GDM1 (cell line): ENCODE results near the gene TBX22.
"Not testable (repeated sequence)": the region's sequence is repeated elsewhere in the genome, so short reads cannot be mapped to it uniquely, and the experiment has no call there.

Source experiments
- DNase-seq: peaks from one replicate; lab custom pipeline; 2025; lab: John Stamatoyannopoulos, UW

The TBX22 gene, protein sequence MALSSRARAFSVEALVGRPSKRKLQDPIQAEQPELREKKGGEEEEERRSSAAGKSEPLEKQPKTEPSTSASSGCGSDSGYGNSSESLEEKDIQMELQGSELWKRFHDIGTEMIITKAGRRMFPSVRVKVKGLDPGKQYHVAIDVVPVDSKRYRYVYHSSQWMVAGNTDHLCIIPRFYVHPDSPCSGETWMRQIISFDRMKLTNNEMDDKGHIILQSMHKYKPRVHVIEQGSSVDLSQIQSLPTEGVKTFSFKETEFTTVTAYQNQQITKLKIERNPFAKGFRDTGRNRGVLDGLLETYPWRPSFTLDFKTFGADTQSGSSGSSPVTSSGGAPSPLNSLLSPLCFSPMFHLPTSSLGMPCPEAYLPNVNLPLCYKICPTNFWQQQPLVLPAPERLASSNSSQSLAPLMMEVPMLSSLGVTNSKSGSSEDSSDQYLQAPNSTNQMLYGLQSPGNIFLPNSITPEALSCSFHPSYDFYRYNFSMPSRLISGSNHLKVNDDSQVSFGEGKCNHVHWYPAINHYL

DNA sequence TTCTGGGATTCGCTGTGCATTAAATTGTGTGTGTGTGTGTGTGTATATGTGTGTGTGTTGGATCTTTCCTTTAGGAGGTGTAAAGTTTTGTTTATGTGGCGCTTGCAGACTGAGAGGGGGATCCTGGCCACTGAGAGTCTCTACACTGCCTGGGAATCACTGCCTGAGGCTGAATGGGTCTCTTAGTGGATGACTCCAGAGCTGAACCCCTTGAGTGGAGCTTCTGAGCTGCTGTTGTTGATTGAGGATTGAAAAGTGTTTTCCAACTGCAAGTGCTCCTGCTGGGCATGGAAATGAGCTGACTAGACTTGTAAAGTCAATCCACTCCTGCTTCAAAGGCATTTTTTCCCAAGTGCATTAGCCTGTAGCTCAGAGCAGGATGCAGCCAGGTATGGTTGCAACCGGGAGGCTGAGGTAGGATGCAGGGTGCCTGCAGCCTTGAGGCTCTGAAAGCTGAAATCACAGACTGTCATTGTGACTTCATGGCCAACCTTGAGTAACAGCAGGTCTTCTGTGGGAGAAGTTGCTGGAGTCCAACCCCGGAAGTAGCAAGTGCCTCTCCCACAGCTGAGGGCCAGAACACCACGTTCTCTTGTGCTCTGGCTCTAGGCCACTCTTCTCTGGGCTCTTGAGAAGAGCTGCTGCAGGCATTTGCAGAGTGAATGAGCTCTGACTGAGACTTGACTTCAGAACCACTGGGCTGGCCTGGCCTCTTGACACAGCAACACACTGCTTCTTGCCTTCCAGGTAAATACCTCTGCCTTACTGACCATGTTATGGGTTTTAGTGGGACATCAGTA, at the start of gene TBX22:
TBX22 (plus strand) TSS at position 613 of the 800 bp plus-strand sequence. CDS start 7,517 bp downstream, outside the sequence.
- DNase-seq = no peak

DNA sequence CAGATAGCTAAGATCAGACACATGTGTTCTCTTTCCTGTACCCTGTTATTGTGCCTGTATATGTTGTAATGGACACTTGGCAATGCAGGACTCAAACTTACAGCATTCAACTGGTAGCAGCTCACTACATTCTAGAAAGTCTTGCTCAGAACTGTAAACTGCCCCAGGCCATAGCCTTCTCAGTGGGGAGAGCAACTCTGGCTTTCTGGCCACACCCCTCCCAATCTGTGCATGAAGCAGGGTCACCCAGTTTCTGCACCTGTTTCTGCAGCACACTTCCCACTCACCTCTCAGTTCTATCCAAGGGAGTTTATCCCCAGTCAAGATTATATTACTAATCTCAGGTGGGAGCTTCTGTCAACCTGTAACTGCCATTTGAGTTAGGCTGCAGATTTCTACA, 38.9 kb upstream of the TBX22 start:
- DNase-seq = no peak

DNA sequence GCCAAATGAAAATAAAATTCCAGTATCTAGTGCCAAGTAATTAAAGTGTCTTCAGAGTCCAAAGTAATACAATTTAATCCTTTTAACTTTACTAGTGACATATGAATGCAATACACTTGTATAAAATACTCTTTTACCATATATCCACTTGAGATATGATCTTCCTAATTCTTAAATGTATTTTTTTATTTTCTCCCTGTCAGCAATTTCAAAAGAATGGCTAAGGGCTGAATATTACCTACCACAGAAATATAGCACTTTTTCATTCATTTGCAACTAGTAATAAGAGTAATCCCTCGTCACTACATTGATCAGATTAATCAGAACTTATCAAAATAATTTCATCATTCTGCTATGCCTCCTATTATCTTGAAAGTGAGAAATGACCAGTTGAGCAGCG, 10.1 kb upstream of the TBX22 start:
- no peak for DNase-seq

DNA sequence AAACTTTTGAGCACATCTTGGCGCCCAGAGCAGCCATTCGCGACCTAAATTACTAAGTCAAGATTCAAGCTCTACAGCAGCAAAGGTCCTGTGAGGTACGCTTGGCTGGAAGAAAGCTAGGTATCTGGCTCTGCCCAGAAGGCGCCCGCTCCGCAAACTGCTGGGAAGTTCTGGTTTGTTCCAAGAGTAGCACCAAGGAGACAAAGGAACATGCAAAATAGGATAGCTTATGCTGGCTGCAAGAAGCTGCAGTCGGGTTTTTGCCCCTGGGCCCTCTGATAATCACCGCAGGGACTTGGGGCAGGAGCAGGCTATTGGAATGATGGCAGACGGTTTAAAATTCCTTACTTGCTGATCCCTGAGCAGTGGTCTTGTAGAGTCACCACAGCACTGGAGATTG, 3.0 kb upstream of the TBX22 start:
- DNase-seq = no peak

DNA sequence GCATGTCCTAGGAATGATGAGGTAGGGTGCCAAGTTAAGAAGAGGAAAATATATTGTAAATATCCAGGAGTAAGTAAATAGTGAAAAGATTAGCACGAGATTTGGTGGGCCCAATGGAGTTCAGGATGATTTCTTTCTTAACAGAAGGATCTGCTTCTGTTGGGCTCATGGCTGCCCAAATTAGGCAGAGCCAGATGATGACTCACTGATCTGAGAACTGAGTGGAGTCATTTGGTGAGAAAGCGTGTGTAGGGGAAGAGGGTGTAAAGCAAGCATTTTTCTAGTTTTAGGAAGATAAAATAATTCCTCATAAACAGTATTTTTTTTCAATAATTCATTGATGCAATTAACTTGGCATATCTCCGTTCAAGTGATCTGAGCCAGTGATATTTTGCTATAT, 1.6 kb downstream of the TBX22 start:
- DNase-seq = no peak

DNA sequence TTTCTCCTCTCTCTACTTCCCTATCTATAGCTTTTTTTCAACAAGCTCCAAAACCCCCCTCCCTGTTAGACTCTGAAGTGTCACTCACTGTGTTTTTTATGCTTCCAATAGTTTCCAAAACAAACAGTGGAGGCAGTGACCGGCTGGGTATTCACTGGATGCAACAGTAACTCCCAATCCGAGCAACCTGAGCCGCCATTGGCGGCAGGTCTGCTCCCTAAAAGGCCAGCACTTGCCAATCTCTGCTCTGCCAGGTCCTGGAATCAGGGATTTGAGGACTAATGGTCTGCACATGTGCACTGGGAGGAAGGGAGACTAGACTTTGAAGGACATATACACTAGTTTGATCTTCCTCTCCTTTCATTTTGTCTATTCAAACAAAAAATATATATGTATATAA, 7.1 kb downstream of the TBX22 start:
- DNase-seq = no peak

DNA sequence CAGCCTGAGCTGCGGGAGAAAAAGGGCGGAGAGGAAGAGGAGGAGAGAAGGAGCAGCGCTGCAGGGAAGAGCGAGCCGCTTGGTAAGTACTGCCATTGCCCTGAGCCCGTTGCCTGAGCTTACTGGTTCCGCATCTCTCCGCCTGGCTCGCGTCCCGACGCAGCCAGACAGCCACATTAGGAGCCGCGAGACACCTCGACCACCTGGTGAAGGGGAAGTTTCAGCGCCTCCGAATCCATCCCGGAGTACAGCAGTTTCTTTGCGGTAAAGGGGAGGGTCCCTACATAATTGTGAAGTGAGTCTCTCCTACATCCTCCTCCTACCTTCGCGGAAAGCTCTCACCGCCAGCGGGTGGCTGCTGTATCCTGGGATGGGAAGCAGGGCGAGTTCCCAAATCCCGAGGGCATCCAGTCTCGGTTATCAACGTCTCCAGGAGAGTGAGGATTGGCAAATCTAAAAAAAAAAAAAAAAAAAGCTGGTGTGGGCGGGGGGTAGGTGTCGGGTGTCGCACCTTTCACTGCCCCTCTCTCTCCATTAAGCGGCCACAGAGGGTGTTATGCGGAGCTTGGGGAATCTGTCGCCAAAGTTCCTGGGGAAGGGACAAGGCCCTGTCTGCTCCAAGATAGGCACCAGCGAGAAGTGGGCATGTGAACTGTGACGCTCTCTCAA, 7.9 kb downstream of the TBX22 start:
- DNase-seq = no peak

DNA sequence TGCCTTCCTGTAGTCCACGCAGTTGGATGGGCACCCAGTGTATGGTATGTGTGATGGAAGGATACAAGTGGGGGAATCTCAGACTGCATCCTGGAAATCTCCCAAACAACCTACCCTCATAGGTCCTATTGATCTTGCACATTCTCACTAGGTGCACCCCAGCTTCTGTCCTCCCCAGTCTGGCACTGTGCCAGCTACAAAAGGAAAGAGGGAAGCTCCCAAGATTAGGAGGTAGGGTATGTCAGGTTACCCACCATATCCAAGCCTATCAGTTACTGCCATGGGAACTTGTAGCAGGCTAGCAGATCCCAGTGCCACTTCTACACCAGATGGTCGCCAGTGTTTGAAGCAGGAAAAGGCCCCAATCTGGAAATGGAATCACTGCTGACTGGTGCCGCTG, 11.6 kb downstream of the TBX22 start:
- no peak for DNase-seq

DNA sequence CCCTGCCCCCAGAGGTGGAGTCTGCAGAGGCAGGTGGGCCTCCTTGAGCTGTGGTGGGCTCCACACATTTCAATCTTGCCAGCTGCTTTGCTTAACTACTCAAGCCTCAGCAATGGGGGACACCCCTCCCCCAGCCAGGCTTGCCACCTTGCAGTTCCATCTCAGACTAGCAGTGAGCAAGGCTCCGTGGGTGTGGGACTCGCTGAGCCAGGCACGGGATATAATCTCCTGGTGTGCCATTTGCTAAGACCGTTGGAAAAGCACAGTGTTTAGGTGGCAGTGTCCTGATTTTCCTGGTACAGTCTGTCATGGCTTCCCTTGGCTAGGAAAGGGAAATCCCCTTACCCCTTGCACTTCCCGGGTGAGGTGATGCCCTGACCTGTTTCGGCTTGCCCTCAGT, 51.6 kb downstream of the TBX22 start:
- not testable (repeated sequence) for DNase-seq

DNA sequence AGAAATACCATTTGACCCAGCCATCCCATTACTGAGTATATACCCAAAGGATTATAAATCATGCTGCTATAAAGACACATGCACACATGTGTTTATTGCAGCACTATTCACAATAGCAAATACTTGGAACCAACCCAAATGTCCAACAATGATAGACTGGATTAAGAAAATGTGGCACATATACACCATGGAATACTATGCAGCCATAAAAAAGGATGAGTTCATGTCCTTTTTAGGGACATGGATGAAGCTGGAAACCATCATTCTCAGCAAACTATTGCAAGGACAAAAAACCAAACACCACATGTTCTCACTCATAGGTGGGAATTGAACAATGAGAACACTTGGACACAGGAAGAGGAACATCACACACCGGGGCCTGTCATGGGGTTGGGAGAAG, 61.1 kb downstream of the TBX22 start:
- DNase-seq = not testable (repeated sequence)
